Measurements from ENCODE around the gene NUP98. TPM values are rescaled to one million over a fixed set of nuclear protein-coding genes. Genes with fewer than 3 reads are reported as not detected.

NUP98 gene
- total RNA-seq, 4 donors from 2014 or later: 55.1 to 189 (median 123) TPM

DNA sequence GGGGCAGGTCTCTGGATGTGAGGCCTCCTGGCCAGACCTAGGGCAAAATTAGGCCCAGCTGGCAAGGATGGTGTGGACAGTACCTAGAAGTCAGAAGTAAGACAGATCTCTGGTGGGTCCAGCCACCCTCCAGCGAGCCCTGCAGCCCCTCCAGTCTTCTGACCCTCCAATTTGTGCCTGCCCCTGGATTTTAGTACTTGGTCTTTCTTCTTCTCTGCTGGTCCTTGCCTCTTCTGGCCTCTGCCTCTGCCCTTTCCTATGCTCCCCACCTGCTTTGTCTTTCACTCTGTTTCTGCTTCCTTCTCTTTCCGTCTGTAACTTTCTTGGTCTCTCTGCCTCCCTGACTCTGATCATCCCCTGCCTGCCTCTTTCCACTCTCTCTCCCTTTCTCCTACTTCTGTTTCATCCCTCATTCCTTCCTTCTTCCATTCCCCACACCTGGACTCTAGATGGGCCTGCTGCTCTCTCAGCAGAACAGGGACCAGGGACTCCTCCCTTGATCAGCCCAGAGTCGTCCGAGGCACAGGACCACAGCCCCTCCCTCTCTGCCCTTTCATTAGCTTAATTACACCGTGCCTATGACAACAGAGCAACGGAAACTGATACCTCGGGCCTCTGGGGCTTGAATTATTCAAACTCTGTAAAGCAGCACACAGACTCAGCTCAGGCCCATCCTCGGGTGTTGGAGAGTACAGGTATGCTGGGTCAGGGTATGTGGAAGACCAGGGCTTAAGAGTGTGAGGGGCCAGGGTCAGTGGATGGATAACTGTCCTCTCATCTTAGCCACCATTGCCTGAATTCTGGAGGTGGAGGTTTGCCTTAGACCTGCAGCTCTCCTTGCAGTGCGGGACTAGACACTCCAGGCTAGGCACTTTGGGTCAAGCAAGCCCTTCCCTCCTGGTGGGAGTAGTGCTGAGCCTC lies 125.8 kb downstream of the NUP98 start, which contains the start of gene CHRNA10:
Gene CHRNA10, minus strand, starts transcription at position 51 of the 921 bp plus-strand sequence. CDS start 72 bp downstream, outside the sequence.
- intact Hi-C loops (cut with DNase I; ENCODE audit: low total_unique reads): no loop called here
- Histone ChIP-seq H3K36me3 (no peaks in the 10 kb centered on the region), H3K4me3 (no peak within 1 kb of the TSS)

DNA sequence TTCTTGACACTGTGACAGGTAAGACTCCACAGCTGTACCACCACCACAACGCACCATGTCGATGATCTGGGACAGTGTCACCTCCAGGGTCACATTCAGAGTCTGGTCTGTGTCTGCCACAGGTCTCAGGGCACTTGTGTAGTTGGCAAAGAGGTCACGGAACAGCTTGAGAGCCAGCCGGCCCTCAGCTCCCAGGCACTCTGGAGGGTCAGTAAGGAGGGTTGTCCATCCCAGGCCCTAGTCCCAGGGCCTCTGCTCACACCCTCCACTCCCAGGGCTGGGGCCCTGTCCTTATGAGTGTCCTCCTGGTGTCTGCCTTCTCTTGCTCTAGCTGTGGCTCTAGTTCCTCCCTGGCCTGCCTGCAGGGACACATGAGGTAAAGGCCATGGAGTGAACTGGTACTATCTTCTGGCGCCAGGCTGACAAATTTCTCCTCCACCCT lies 127.6 kb downstream of the NUP98 start:
- TF ChIP-seq POLR2A (IDR thresholded peaks at IDR 0.05): no peak
- TF ChIP-seq, protein P1, sequence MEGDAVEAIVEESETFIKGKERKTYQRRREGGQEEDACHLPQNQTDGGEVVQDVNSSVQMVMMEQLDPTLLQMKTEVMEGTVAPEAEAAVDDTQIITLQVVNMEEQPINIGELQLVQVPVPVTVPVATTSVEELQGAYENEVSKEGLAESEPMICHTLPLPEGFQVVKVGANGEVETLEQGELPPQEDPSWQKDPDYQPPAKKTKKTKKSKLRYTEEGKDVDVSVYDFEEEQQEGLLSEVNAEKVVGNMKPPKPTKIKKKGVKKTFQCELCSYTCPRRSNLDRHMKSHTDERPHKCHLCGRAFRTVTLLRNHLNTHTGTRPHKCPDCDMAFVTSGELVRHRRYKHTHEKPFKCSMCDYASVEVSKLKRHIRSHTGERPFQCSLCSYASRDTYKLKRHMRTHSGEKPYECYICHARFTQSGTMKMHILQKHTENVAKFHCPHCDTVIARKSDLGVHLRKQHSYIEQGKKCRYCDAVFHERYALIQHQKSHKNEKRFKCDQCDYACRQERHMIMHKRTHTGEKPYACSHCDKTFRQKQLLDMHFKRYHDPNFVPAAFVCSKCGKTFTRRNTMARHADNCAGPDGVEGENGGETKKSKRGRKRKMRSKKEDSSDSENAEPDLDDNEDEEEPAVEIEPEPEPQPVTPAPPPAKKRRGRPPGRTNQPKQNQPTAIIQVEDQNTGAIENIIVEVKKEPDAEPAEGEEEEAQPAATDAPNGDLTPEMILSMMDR (IDR thresholded peaks at IDR 0.05): no peak
- H3K4me3 ChIP-seq: no peak overlapping the region
- H3K9me3 ChIP-seq: no peaks in the 10 kb centered on the region
- H3K36me3 ChIP-seq: no peaks in the 10 kb centered on the region
- intact Hi-C loops (cut with DNase I; ENCODE audit: low total_unique reads): no loop called here
- no peak for DNase-seq
- no peak overlapping the region for H3K27ac ChIP-seq
- H3K4me1 ChIP-seq: no peaks in the 10 kb centered on the region
- H3K27me3 ChIP-seq: no peaks in the 10 kb centered on the region

More for the DNA sequence above, 125.8 kb downstream of the NUP98 start, which contains the start of gene CHRNA10:
- Histone ChIP-seq H3K27me3 (no peaks in the 10 kb centered on the region), H3K4me1 (no peaks in the 10 kb centered on the region), H3K9me3 (no peaks in the 10 kb centered on the region), H3K27ac (no peak within 1 kb of the TSS)
- TF ChIP-seq, protein P1 (IDR thresholded peaks at IDR 0.05): no peak
- DNase-seq: no peak

DNA sequence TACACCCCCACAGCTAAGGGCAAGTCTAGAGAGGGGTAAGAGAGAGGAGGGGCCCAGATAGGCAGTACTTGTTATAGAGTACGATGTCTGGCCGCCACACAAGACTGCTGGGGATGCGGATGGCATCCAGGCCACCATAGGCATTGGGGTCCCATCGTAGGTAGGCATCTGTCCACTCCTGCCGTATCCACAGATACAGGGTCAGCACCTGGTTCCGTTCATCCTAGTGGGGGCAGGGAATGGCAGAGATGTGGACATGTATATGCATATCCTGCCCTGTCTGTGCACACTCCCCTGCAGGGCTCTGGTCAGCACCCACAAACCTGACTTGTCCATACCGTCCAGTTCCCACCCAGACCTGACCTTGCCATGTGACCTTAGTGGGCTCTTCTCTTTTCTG lies 128.2 kb downstream of the NUP98 start:
- TF ChIP-seq POLR2A (IDR thresholded peaks at IDR 0.05): no peak
- TF ChIP-seq, protein P1 (IDR thresholded peaks at IDR 0.05): no peak
- Histone ChIP-seq H3K27ac (no peak overlapping the region), H3K27me3 (no peaks in the 10 kb centered on the region), H3K4me1 (no peaks in the 10 kb centered on the region), H3K9me3 (no peaks in the 10 kb centered on the region), H3K36me3 (no peaks in the 10 kb centered on the region), H3K4me3 (no peak overlapping the region)
- DNase-seq: no peak
- intact Hi-C loops (cut with DNase I; ENCODE audit: low total_unique reads): no loop called here

DNA sequence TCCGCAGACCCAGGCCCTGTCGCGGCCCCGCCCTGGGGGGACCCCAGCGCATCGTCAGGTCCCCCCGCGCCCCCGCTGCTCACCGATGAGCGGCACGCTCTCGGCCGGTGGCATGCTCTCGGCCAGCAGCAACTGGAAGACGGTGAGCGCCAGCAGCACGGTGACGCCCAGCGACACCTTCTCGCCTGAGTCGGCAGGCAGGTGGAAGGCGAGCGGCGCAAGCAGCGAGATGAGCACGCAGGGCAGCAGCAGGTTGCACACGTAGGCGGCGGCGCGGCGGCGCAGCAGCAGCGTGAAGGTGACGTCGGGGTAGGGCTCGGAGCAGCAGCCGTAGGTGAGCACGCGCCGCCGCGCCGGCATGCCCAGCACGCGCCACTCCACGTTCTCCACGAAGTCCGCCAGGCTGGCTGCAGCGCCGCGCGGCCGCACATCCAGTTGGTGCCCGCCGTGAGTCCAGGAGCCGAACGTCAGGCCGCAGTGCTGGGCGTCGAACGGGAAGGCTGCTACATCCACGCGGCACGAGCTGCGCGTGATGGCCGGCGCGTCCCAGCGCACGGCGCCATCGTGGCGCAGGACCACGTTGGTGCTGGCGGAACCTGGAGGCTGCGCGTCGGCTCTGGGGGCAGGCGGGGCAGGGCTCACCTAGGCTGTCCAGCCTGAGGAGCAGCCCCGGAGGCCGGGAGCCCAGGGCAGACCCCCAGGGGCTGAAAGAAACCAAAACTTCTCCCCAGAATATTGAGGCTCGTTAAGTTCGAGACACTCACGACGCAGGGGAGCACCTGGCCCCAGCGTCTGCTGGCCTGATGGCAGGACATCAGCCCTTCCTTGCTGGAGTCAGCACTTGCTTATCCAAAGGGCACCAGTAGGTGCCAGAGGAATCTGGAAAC lies 130.0 kb downstream of the NUP98 start:
- Histone ChIP-seq H3K36me3 (no peaks in the 10 kb centered on the region), H3K27ac (no peak overlapping the region), H3K27me3 (no peaks in the 10 kb centered on the region), H3K4me1 (no peaks in the 10 kb centered on the region), H3K9me3 (no peaks in the 10 kb centered on the region), H3K4me3 (no peak overlapping the region)
- no peak for DNase-seq
- no peak for TF ChIP-seq POLR2A (IDR thresholded peaks at IDR 0.05)
- TF ChIP-seq, protein P1 (IDR thresholded peaks at IDR 0.05): no peak
- intact Hi-C loops (cut with DNase I; ENCODE audit: low total_unique reads): no loop called here

Data from uterus (tissue), 4 donors.